SU-DHL-6 (cell line): ENCODE measurements around the gene PRKCA.

ENCODE experiments used
- H2AFZ ChIP-seq: fragments of 200-600 bp; sonication (generic); 2 replicates; pipeline ENCODE4 v1.6.1; 2014; ENCODE audit warnings: low read depth, mild to moderate bottlenecking, moderate library complexity, mixed read lengths, antibody characterized with exemption, low read length; ENCODE audit not compliant: severe bottlenecking
- H3F3A ChIP-seq: fragments of 200-600 bp; shearing (Covaris generic); 2 replicates; pipeline ENCODE4 v1.6.0; 2016; ENCODE audit warnings: antibody characterized with exemption, mild to moderate bottlenecking; ENCODE audit not compliant: insufficient read depth
- H3K27ac ChIP-seq: fragments of 200-600 bp; sonication (generic); 2 replicates; pipeline ENCODE4 v1.5.1; 2016; ENCODE audit warnings: low read depth, mild to moderate bottlenecking, low read length, moderate library complexity, mixed read lengths
- H3K27me3 ChIP-seq: fragments of 200-600 bp; sonication (generic), shearing (Covaris generic); 2 replicates; pipeline ENCODE4 v1.6.0; 2014; ENCODE audit warnings: mild to moderate bottlenecking, low read length
- H3K36me3 ChIP-seq: fragments of 200-600 bp; sonication (generic); 2 replicates; pipeline ENCODE4 v1.6.1; 2014; ENCODE audit warnings: mild to moderate bottlenecking, low read length, mixed read lengths
- H3K4me2 ChIP-seq: fragments of 300-600, 200-600 bp; shearing (Covaris generic), sonication (generic); 2 replicates; pipeline ENCODE4 v1.6.0; 2014; ENCODE audit warnings: low read length, low read depth, mild to moderate bottlenecking; ENCODE audit not compliant: poor library complexity, severe bottlenecking
- H3K4me3 ChIP-seq: fragments of 200-600 bp; sonication (generic); 2 replicates; pipeline ENCODE4 v1.5.1; 2014; ENCODE audit warnings: antibody characterized with exemption, low read length, mild to moderate bottlenecking, mixed read lengths; ENCODE audit not compliant: insufficient read depth, poor library complexity, severe bottlenecking
- H3K79me2 ChIP-seq: fragments of 200-600 bp; sonication (generic); 2 replicates; pipeline ENCODE4 v1.6.1; 2014; ENCODE audit warnings: mild to moderate bottlenecking, low read length, moderate library complexity; ENCODE audit not compliant: insufficient read depth
- H3K9ac ChIP-seq: fragments of 200-600 bp; sonication (generic); 2 replicates; pipeline ENCODE4 v1.7.0; 2014; ENCODE audit warnings: mild to moderate bottlenecking, low read length
- H3K9me2 ChIP-seq: fragments of 200-600 bp; sonication (generic); replicated peaks from 2 replicates; pipeline ENCODE4 v1.6.1; 2014; ENCODE audit warnings: low read length; ENCODE audit not compliant: insufficient read depth
- H3K9me3 ChIP-seq: fragments of 200-600 bp; sonication (generic); 2 replicates; pipeline ENCODE4 v1.6.1; 2014; ENCODE audit warnings: low read length, mixed read lengths; ENCODE audit not compliant: insufficient read depth
- H4K20me1 ChIP-seq: fragments of 200-600 bp; sonication (generic); 2 replicates; pipeline ENCODE4 v1.6.1; 2014; ENCODE audit warnings: low read depth, mild to moderate bottlenecking, antibody characterized with exemption, low read length, moderate library complexity, mixed read lengths
- CTCF ChIP-seq: fragments of 200-600 bp; sonication (generic); IDR thresholded peaks from one replicate; pipeline ENCODE4 v1.5.1; 2017; ENCODE audit warnings: antibody characterized with exemption, mild to moderate bottlenecking, low read length, moderate library complexity; ENCODE audit not compliant: insufficient read depth, poor library complexity, severe bottlenecking
- EZH2phosphoT487 ChIP-seq: fragments of 200-600 bp; sonication (generic), shearing (Covaris generic); conservative IDR thresholded peaks from 2 replicates; pipeline ENCODE4 v1.6.1; 2018; ENCODE audit warnings: mild to moderate bottlenecking, antibody characterized with exemption, low read length, moderate library complexity, mixed read lengths

PRKCA gene

GRCh38 chr17:66678061-66678460, 375.6 kb downstream of the PRKCA start:
- H3K27me3 ChIP-seq: no peaks in the 10 kb centered on the region
- no peak overlapping the region for H3K9ac ChIP-seq
- TF ChIP-seq EZH2phosphoT487: no peak
- TF ChIP-seq CTCF: no peak
- no peak overlapping the region for H3K4me3 ChIP-seq
- no peak overlapping the region for H3K27ac ChIP-seq
- no peaks in the 10 kb centered on the region for H4K20me1 ChIP-seq
- no peak overlapping the region for H2AFZ ChIP-seq
- H3F3A ChIP-seq: no peaks in the 10 kb centered on the region; the same call in 1 of the 2 replicates
- no peaks in the 10 kb centered on the region for H3K9me2 ChIP-seq
- no peak overlapping the region for H3K4me2 ChIP-seq
- no peaks in the 10 kb centered on the region; the same call in 1 of the 2 replicates for H3K79me2 ChIP-seq
- H3K36me3 ChIP-seq: 0 out of 2 replicates have a peak, but pooled peaks cover 3% of the 10 kb centered on the region
- H3K9me3 ChIP-seq: no peaks in the 10 kb centered on the region

- Histone ChIP-seq H3K36me3 (0 out of 2 replicates have a peak, but pooled peaks cover 3% of the 10 kb centered on the region), H3K27ac (no peak overlapping the region), H3K9me3 (no peaks in the 10 kb centered on the region), H3F3A (no peaks in the 10 kb centered on the region), H3K27me3 (no peaks in the 10 kb centered on the region), H3K4me2 (no peak overlapping the region), H3K9me2 (no peaks in the 10 kb centered on the region), H3K4me3 (no peak overlapping the region), H3K79me2 (no peaks in the 10 kb centered on the region; the same call in 1 of the 2 replicates), H4K20me1 (no peaks in the 10 kb centered on the region), H2AFZ (no peak overlapping the region), H3K9ac (no peak overlapping the region)
- TF ChIP-seq EZH2phosphoT487 (no peak), CTCF (no peak)
Observed at GRCh38 chr17:66678827-66679226, 376.4 kb downstream of the PRKCA start.

- H3F3A ChIP-seq: no peaks in the 10 kb centered on the region
- H3K9me2 ChIP-seq: no peaks in the 10 kb centered on the region
- H3K4me3 ChIP-seq: no peak overlapping the region
- 0 out of 2 replicates have a peak, but pooled peaks cover 3% of the 10 kb centered on the region for H3K36me3 ChIP-seq
- no peak overlapping the region for H2AFZ ChIP-seq
- TF ChIP-seq EZH2phosphoT487 (no peak), CTCF (no peak)
- H3K9me3 ChIP-seq: no peaks in the 10 kb centered on the region
- H3K9ac ChIP-seq: no peak overlapping the region
- no peaks in the 10 kb centered on the region for H4K20me1 ChIP-seq
- H3K27me3 ChIP-seq: no peaks in the 10 kb centered on the region
- no peaks in the 10 kb centered on the region; the same call in 1 of the 2 replicates for H3K79me2 ChIP-seq
- H3K4me2 ChIP-seq: no peak overlapping the region
- no peak overlapping the region for H3K27ac ChIP-seq
Observed at GRCh38 chr17:66679631-66680517, 377.5 kb downstream of the PRKCA start.
